CD4-positive, CD25-positive, alpha-beta regulatory T cell (primary cell): ENCODE measurements around the gene DOLK. TPM values are rescaled to one million over a fixed set of nuclear protein-coding genes. Genes with fewer than 3 reads are reported as not detected.

Experiments
- ATAC-seq, 2 donors: fragments of 150-1000 bp; cut with Tn5 transposase; one replicate each; pipeline ENCODE4 v1.10.0; 2021; ENCODE audit warnings: low read depth in 2 of 2, moderate number of reproducible peaks in 2 of 2, moderate library complexity in 1 of 2
- DNase-seq, 3 donors: peaks; one replicate each; pipeline versions ENCODE4 v3.0.0 to v3.0.0-alpha.2; 2012 to 2022; ENCODE audit warnings: mixed read lengths in 1 of 3
- H3K27ac ChIP-seq: one replicate; pipeline ENCODE4 v1.7.0; 2013; ENCODE audit warnings: mild to moderate bottlenecking, low read length; ENCODE audit not compliant: insufficient read depth, poor library complexity, severe bottlenecking
- H3K27me3 ChIP-seq: one replicate; pipeline ENCODE4 v1.7.0; 2013; ENCODE audit warnings: low read length; ENCODE audit not compliant: control insufficient read depth, insufficient read depth
- H3K36me3 ChIP-seq: one replicate; pipeline ENCODE4 v1.7.0; 2013; ENCODE audit warnings: mild to moderate bottlenecking, low read length, moderate library complexity; ENCODE audit not compliant: control insufficient read depth, insufficient read depth
- H3K4me1 ChIP-seq: 2 replicates; pipeline ENCODE4 v1.7.0; 2013; ENCODE audit warnings: mild to moderate bottlenecking, low read length; ENCODE audit not compliant: insufficient read depth, control insufficient read depth, poor library complexity, severe bottlenecking
- H3K4me3 ChIP-seq: one replicate; pipeline ENCODE4 v1.7.0; 2013; ENCODE audit warnings: low read depth, mild to moderate bottlenecking, low read length, moderate library complexity
- H3K9me3 ChIP-seq, 2 experiments: 1 replicate in 1 of 2; 2 replicates in 1 of 2; pipeline ENCODE4 v1.7.0; 2013; ENCODE audit warnings: low read length in 2 of 2, mild to moderate bottlenecking in 1 of 2, moderate library complexity in 1 of 2; ENCODE audit not compliant: control insufficient read depth in 2 of 2
- H3K27ac Mint-ChIP-seq, 3 donors: one replicate each; pipeline ENCODE4 v1.8.0; 2020 to 2022; ENCODE audit warnings: mild to moderate bottlenecking in 3 of 3, mixed read lengths in 3 of 3, moderate library complexity in 2 of 3
- H3K27me3 Mint-ChIP-seq: one replicate; pipeline ENCODE4 v1.8.0; 2022; ENCODE audit warnings: mild to moderate bottlenecking, mixed read lengths
- H3K36me3 Mint-ChIP-seq: one replicate; pipeline ENCODE4 v1.8.0; 2020; ENCODE audit warnings: mixed read lengths
- H3K4me1 Mint-ChIP-seq, 4 donors: one replicate each; pipeline ENCODE4 v1.8.0; 2020 to 2022; ENCODE audit warnings: mixed read lengths in 4 of 4, mild to moderate bottlenecking in 1 of 4
- H3K4me3 Mint-ChIP-seq, 4 donors: one replicate each; pipeline ENCODE4 v1.8.0; 2020 to 2022; ENCODE audit warnings: mild to moderate bottlenecking in 4 of 4, mixed read lengths in 4 of 4, moderate library complexity in 3 of 4
- H3K9me3 Mint-ChIP-seq, 7 donors: one replicate each; pipeline ENCODE4 v1.8.0; 2020 to 2022; ENCODE audit warnings: mixed read lengths in 7 of 7, mild to moderate bottlenecking in 3 of 7, moderate library complexity in 2 of 7
- polyA plus RNA-seq, 4 donors: library from polyadenylated mRNA; unstranded; fragments of 300-500 nt; fragmentation: Illumina TruSeq; gene quantifications; one replicate each; pipeline ENCODE4 v1.2.3, GENCODE V29; 2021
- total RNA-seq: library from RNA; stranded (reverse); gene quantifications from one replicate; pipeline ENCODE4 v1.2.3, GENCODE V29; 2022

The DOLK gene
- 6.1 TPM for total RNA-seq
- polyA plus RNA-seq, result 10 to 100 TPM in 2 of 4 donors, 1 to 10 TPM in 2; 7.6 to 12.3 (median 9.7) TPM

- H3K36me3 Mint-ChIP-seq, result peaks cover 11% of the 10 kb centered on the region
- no peaks in the 10 kb centered on the region for H3K9me3 Mint-ChIP-seq
- no peaks in the 10 kb centered on the region for H3K27me3 Mint-ChIP-seq
- Histone ChIP-seq H3K4me1 (peaks cover 24% of the 10 kb centered on the region), H3K9me3 (no peaks in the 10 kb centered on the region), H3K36me3 (peaks cover 9% of the 10 kb centered on the region), H3K27ac (peak within 1 kb of the TSS; percentile 91), H3K4me3 (peak within 1 kb of the TSS; percentile 88), H3K27me3 (no peaks in the 10 kb centered on the region)
- H3K27ac Mint-ChIP-seq, result peak within 1 kb of the TSS; percentile 93 to 96 (median 95)
- H3K4me1 Mint-ChIP-seq, result peaks cover 0 to 49% (median 23%) of the 10 kb centered on the region in 4 donors
- peak within 1 kb of the TSS; percentile 97 to 100 (median 99) for H3K4me3 Mint-ChIP-seq
- peak; percentile 94 to 99 (median 98) for DNase-seq
- ATAC-seq, result peak; percentile 83 to 92
These were observed at the start of gene DOLK, which contains the start of gene NUP188 for GRCh38 chr9:128947527-128948301. Gene DOLK, minus strand, starts transcription at chr9:128947603. Its CDS starts 300 bp downstream, at chr9:128947303. Gene NUP188, plus strand, starts transcription at chr9:128947699. Its CDS starts 21 bp downstream, at chr9:128947720.

- H3K4me3 Mint-ChIP-seq, result no peak overlapping the region
- no peak overlapping the region for H3K4me3 ChIP-seq
These were observed 48.4 kb upstream of the DOLK start for GRCh38 chr9:128995791-128996190.

GRCh38 chr9:128992995-128993394 lies 45.6 kb upstream of the DOLK start:
- peak in 1 of 3 donors; percentile 15 for DNase-seq
- peaks cover 69% of the 10 kb centered on the region for H3K36me3 ChIP-seq

More at GRCh38 chr9:128995791-128996190, 48.4 kb upstream of the DOLK start:
- H3K9me3 ChIP-seq, result no peaks in the 10 kb centered on the region
- Mint-ChIP-seq H3K27me3 (peaks cover under 1% of the 10 kb centered on the region), H3K9me3 (no peaks in the 10 kb centered on the region), H3K27ac (peak overlapping the region in 1 of 3 donors; percentile 47), H3K4me1 (peaks cover 0 to 3% (median 0%) of the 10 kb centered on the region in 4 donors), H3K36me3 (peaks cover 47% of the 10 kb centered on the region)
- ATAC-seq, result no peak
- H3K36me3 ChIP-seq, result peaks cover 78% of the 10 kb centered on the region
- H3K27me3 ChIP-seq, result no peaks in the 10 kb centered on the region
- no peak overlapping the region for H3K27ac ChIP-seq
- H3K4me1 ChIP-seq, result no peaks in the 10 kb centered on the region
- no peak for DNase-seq

GRCh38 chr9:128987805-128988204 lies 40.4 kb upstream of the DOLK start:
- no peak for ATAC-seq
- no peaks in the 10 kb centered on the region for H3K9me3 Mint-ChIP-seq
- no peaks in the 10 kb centered on the region for H3K4me1 Mint-ChIP-seq
- H3K4me3 Mint-ChIP-seq, result no peak overlapping the region
- Histone ChIP-seq H3K9me3 (no peaks in the 10 kb centered on the region), H3K27me3 (no peaks in the 10 kb centered on the region), H3K4me3 (no peak overlapping the region), H3K4me1 (no peaks in the 10 kb centered on the region), H3K27ac (no peak overlapping the region), H3K36me3 (peaks cover 71% of the 10 kb centered on the region)
- DNase-seq, result no peak
- H3K27ac Mint-ChIP-seq, result peak overlapping the region in 1 of 3 donors; percentile 76
- H3K27me3 Mint-ChIP-seq, result peaks cover 4% of the 10 kb centered on the region
- peaks cover 52% of the 10 kb centered on the region for H3K36me3 Mint-ChIP-seq

More at GRCh38 chr9:128992995-128993394, 45.6 kb upstream of the DOLK start:
- Histone ChIP-seq H3K9me3 (no peaks in the 10 kb centered on the region), H3K4me3 (no peak overlapping the region), H3K27ac (no peak overlapping the region), H3K27me3 (no peaks in the 10 kb centered on the region), H3K4me1 (no peaks in the 10 kb centered on the region)
- H3K4me3 Mint-ChIP-seq, result no peak overlapping the region
- peaks cover 44% of the 10 kb centered on the region for H3K36me3 Mint-ChIP-seq
- ATAC-seq, result no peak
- peak overlapping the region in 1 of 3 donors; percentile 12 for H3K27ac Mint-ChIP-seq
- H3K9me3 Mint-ChIP-seq, result no peaks in the 10 kb centered on the region
- H3K4me1 Mint-ChIP-seq, result peaks cover 0 to 3% (median 0%) of the 10 kb centered on the region in 4 donors
- peaks cover 4% of the 10 kb centered on the region for H3K27me3 Mint-ChIP-seq

- Histone ChIP-seq H3K27me3 (no peaks in the 10 kb centered on the region), H3K27ac (no peak overlapping the region), H3K36me3 (peaks cover 73% of the 10 kb centered on the region), H3K4me1 (no peaks in the 10 kb centered on the region), H3K9me3 (no peaks in the 10 kb centered on the region), H3K4me3 (no peak overlapping the region)
- Mint-ChIP-seq H3K9me3 (no peaks in the 10 kb centered on the region), H3K36me3 (peaks cover 58% of the 10 kb centered on the region), H3K27me3 (peaks cover 4% of the 10 kb centered on the region), H3K27ac (no peak overlapping the region), H3K4me1 (no peaks in the 10 kb centered on the region), H3K4me3 (no peak overlapping the region)
- DNase-seq, result no peak
- no peak for ATAC-seq
These were observed 39.3 kb upstream of the DOLK start for GRCh38 chr9:128986671-128987070.

- H3K27ac Mint-ChIP-seq, result no peak overlapping the region
- Histone ChIP-seq H3K4me3 (no peak overlapping the region), H3K36me3 (peaks cover 94% of the 10 kb centered on the region), H3K9me3 (no peaks in the 10 kb centered on the region), H3K27me3 (no peaks in the 10 kb centered on the region), H3K27ac (no peak overlapping the region), H3K4me1 (no peaks in the 10 kb centered on the region)
- H3K27me3 Mint-ChIP-seq, result no peaks in the 10 kb centered on the region
- H3K9me3 Mint-ChIP-seq, result no peaks in the 10 kb centered on the region
- ATAC-seq, result no peak
- no peak for DNase-seq
- no peaks in the 10 kb centered on the region for H3K4me1 Mint-ChIP-seq
- H3K36me3 Mint-ChIP-seq, result peaks cover 76% of the 10 kb centered on the region
- H3K4me3 Mint-ChIP-seq, result no peak overlapping the region
These were observed 36.1 kb upstream of the DOLK start for GRCh38 chr9:128983536-128983935.

- Histone ChIP-seq H3K27me3 (no peaks in the 10 kb centered on the region), H3K4me3 (no peak overlapping the region), H3K4me1 (no peaks in the 10 kb centered on the region), H3K36me3 (peaks cover 85% of the 10 kb centered on the region), H3K9me3 (no peaks in the 10 kb centered on the region), H3K27ac (no peak overlapping the region)
- no peaks in the 10 kb centered on the region for H3K4me1 Mint-ChIP-seq
- no peaks in the 10 kb centered on the region for H3K9me3 Mint-ChIP-seq
- H3K27ac Mint-ChIP-seq, result no peak overlapping the region
- H3K36me3 Mint-ChIP-seq, result peaks cover 59% of the 10 kb centered on the region
- DNase-seq (no peak), ATAC-seq (no peak)
- peak overlapping the region in 1 of 4 donors; percentile 82 for H3K4me3 Mint-ChIP-seq
- H3K27me3 Mint-ChIP-seq, result no peaks in the 10 kb centered on the region
These were observed 31.7 kb upstream of the DOLK start for GRCh38 chr9:128979111-128979510.
